H1 (cell line): ENCODE results near the gene FHIT.
A peak's percentile ranks its signal among the peaks of the same experiment; 100 is the strongest.

Source experiments
- ATF2 ChIP-seq: IDR thresholded peaks from 2 replicates; pipeline ENCODE4 v1.6.1; 2012; ENCODE audit warnings: low read length, inconsistent platforms
- BCL11A ChIP-seq, 2 experiments: IDR thresholded peaks; one replicate each; pipeline ENCODE4 v1.6.1; 2011; ENCODE audit warnings: low read depth in 2 of 2, low read length in 2 of 2, mild to moderate bottlenecking in 2 of 2
- CHD7 ChIP-seq: fragments of 300-600 bp; sonication (generic); IDR thresholded peaks from 2 replicates; pipeline ENCODE4 v1.7.1; 2012; ENCODE audit warnings: low read length, moderate library complexity, mild to moderate bottlenecking, inconsistent platforms; ENCODE audit not compliant: insufficient replicate concordance
- CTCF ChIP-seq, 3 experiments: IDR thresholded peaks; 1 replicate in 2 of 3; 2 replicates in 1 of 3; pipeline versions ENCODE4 v1.5.1 to v1.6.1; 2011; ENCODE audit warnings: low read length in 3 of 3, mild to moderate bottlenecking in 3 of 3, inconsistent platforms in 2 of 3, low read depth in 1 of 3, moderate library complexity in 1 of 3; ENCODE audit not compliant: insufficient read depth in 1 of 3; ENCODE audit errors: control extremely low read depth in 1 of 3
- EP300 ChIP-seq, 2 experiments: IDR thresholded peaks; 1 replicate in 1 of 2; 2 replicates in 1 of 2; pipeline ENCODE4 v1.6.1; 2011 to 2012; ENCODE audit warnings: low read depth in 2 of 2, low read length in 2 of 2, mild to moderate bottlenecking in 2 of 2, borderline replicate concordance in 1 of 2, inconsistent platforms in 1 of 2, moderate library complexity in 1 of 2
- EZH2 ChIP-seq: fragments of 200-600 bp; sonication (generic); IDR thresholded peaks from 2 replicates; pipeline ENCODE4 v1.7.1; 2012; ENCODE audit warnings: low read depth, mild to moderate bottlenecking, moderate library complexity, low read length, inconsistent platforms; ENCODE audit not compliant: severe bottlenecking
- HDAC2 ChIP-seq, 2 experiments: fragments of 300-600 bp in 1 of 2; sonication (generic) in 1 of 2; IDR thresholded peaks; 2 replicates each; pipeline ENCODE4 v1.6.1; 2011 to 2012; ENCODE audit warnings: low read depth in 2 of 2, low read length in 2 of 2, mild to moderate bottlenecking in 2 of 2, moderate library complexity in 2 of 2, borderline replicate concordance in 1 of 2, inconsistent platforms in 1 of 2
- JUND ChIP-seq: IDR thresholded peaks from 2 replicates; pipeline ENCODE4 v1.6.1; 2011; ENCODE audit warnings: mild to moderate bottlenecking, improper control_type of control experiment, low read length
- POLR2A ChIP-seq, 2 experiments: IDR thresholded peaks; 1 replicate in 1 of 2; 2 replicates in 1 of 2; pipeline ENCODE4 v1.6.1; 2011; ENCODE audit warnings: low read depth in 2 of 2, low read length in 2 of 2, mild to moderate bottlenecking in 2 of 2; ENCODE audit errors: control extremely low read depth in 1 of 2
- POLR2AphosphoS5 ChIP-seq: IDR thresholded peaks from 2 replicates; pipeline ENCODE4 v1.6.1; 2011; ENCODE audit warnings: low read depth, low read length
- RXRA ChIP-seq: IDR thresholded peaks from 2 replicates; pipeline ENCODE4 v1.6.1; 2011; ENCODE audit warnings: low read depth, mild to moderate bottlenecking, low read length, moderate library complexity; ENCODE audit not compliant: insufficient read depth
- TAF1 ChIP-seq: IDR thresholded peaks from 2 replicates; pipeline ENCODE4 v1.6.1; 2011; ENCODE audit warnings: mild to moderate bottlenecking, low read depth, low read length
- ZNF274 ChIP-seq: IDR thresholded peaks from 2 replicates; pipeline ENCODE4 v1.7.0; 2012; ENCODE audit warnings: low read length, borderline replicate concordance; ENCODE audit errors: extremely low read depth

- no peak for TF ChIP-seq CTCF (IDR thresholded peaks at IDR 0.05; ENCODE audit: control extremely low read depth in 1 of 3, insufficient read depth in 1 of 3, low read depth in 1 of 3, low read length in 3 of 3)
- TF ChIP-seq EP300 (IDR thresholded peaks at IDR 0.05; ENCODE audit: borderline replicate concordance in 1 of 2, low read depth in 2 of 2, low read length in 2 of 2), result no peak
- no peak for TF ChIP-seq POLR2A (IDR thresholded peaks at IDR 0.05; ENCODE audit: control extremely low read depth in 1 of 2, low read depth in 2 of 2, low read length in 2 of 2)
- TF ChIP-seq ATF2, result no peak
- no peak for TF ChIP-seq CHD7
- peak; percentile 77 for TF ChIP-seq JUND
- no peak for TF ChIP-seq RXRA
- TF ChIP-seq EZH2, result no peak
- no peak for TF ChIP-seq POLR2AphosphoS5
- no peak for TF ChIP-seq HDAC2 (IDR thresholded peaks at IDR 0.05; ENCODE audit: borderline replicate concordance in 1 of 2, low read depth in 2 of 2, low read length in 2 of 2)
- no peak for TF ChIP-seq ZNF274
- no peak for TF ChIP-seq TAF1
- no peak for TF ChIP-seq BCL11A (IDR thresholded peaks at IDR 0.05; ENCODE audit: low read depth in 2 of 2, low read length in 2 of 2)
These were observed 614.4 kb downstream of the FHIT start for GRCh38 chr3:60636846-60637245.
